ENCODE results near the gene ALDH1A3. TPM values are rescaled to one million over a fixed set of nuclear protein-coding genes. Genes with fewer than 3 reads are reported as not detected.

Gene ALDH1A3
- total and polyA plus RNA-seq, 2 experiments from 2014 or later = 4.0 to 19.8 TPM

DNA sequence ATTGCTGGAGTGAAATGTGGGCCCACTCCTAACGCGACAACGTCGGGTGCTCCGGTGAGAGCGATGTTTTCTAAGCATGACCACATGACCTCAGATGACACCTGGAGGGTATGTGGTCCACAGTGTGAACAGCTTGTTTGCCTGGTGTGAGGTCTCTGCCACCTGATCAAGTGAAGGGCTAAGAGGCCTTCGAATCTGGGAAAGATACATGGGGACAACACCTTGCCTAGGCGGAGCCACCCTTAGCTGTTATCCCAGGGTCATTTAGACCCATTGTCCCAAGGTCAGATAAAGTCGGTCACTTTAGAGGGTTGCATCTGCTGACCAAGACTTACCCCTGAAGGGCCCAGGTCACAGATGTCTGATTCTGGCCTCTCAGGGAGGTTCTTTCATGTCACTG lies 34.9 kb upstream of the ALDH1A3 start:
- H3K27ac Mint-ChIP-seq = no peak overlapping the region
- ATAC-seq = no peak
- H3K4me2 ChIP-seq = no peak overlapping the region

More for the DNA sequence above, 34.9 kb upstream of the ALDH1A3 start:
- Histone ChIP-seq H2AFZ (no peak overlapping the region), H3K36me3 (ENCODE audit: insufficient read depth) (no peaks in the 10 kb centered on the region), H3K79me2 (replicated peaks; ENCODE audit: insufficient read depth) (no peaks in the 10 kb centered on the region), H3K27me3 (ENCODE audit: insufficient read depth) (peaks cover 6% of the 10 kb centered on the region), H3F3A (replicated peaks; ENCODE audit: low read depth) (peaks cover 5% of the 10 kb centered on the region), H4K20me1 (replicated peaks; ENCODE audit: insufficient read depth) (0 out of 2 replicates have a peak, but pooled peaks cover 3% of the 10 kb centered on the region), H3K4me3 (no peak overlapping the region), H3K9me2 (ENCODE audit: insufficient read depth) (no peaks in the 10 kb centered on the region), H3K27ac (ENCODE audit: low read depth) (no peak overlapping the region), H3K4me1 (ENCODE audit: insufficient read depth) (no peaks in the 10 kb centered on the region)
- no peak for DNase-seq (ENCODE audit: low spot score)
- no peaks in the 10 kb centered on the region for H3K36me3 Mint-ChIP-seq (ENCODE audit: low read depth)
- H3K9me3 Mint-ChIP-seq = no peaks in the 10 kb centered on the region
- no peak overlapping the region for H3K4me3 Mint-ChIP-seq
- peaks cover 8% of the 10 kb centered on the region for H3K27me3 Mint-ChIP-seq (ENCODE audit: insufficient read depth, low read depth, poor library complexity)
- no peak for TF ChIP-seq NANOG (IDR thresholded peaks at IDR 0.05; ENCODE audit: borderline replicate concordance)
- TF ChIP-seq ETS1 (IDR thresholded peaks at IDR 0.05) = no peak
- TF ChIP-seq EZH2phosphoT487 (IDR thresholded peaks at IDR 0.05; ENCODE audit: unreplicated experiment) = no peak
- no peak for TF ChIP-seq CTCF (conservative IDR thresholded peaks at IDR 0.05; ENCODE audit: low read depth in 2 of 2)
- TF ChIP-seq STAT1 (IDR thresholded peaks at IDR 0.05; ENCODE audit: unreplicated experiment) = no peak
- no peak for TF ChIP-seq REST (IDR thresholded peaks at IDR 0.05; ENCODE audit: unreplicated experiment)
- no peak for TF ChIP-seq JUNB (IDR thresholded peaks at IDR 0.05; ENCODE audit: unreplicated experiment)
- H3K4me1 Mint-ChIP-seq = 0 out of 3 replicates have a peak, but pooled peaks cover 2% of the 10 kb centered on the region
